ENCODE data around the gene MT1E. TPM values are rescaled to one million over a fixed set of nuclear protein-coding genes. Genes with fewer than 3 reads are reported as not detected.

The MT1E gene
- total RNA-seq, 1 experiment from 2014 or later = 25.9 TPM

DNA sequence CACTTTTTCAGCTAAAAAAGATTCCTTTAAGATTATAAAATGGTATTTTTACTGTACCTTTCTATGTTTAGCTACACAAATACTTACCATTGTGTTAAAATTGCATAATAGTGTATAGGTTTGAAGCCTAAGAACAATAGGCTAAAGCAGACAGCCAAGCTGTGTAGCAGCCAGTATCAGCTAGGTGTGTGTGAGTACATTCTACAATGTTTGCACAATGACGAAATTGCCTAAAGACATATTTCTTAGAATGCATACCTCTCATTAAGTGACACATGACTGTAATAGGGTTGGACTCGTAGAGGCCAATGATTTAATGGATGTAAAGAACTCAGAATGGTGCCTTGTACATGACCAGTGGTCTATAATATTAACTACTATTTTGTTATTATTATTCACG, 24.2 kb downstream of the MT1E start:
- Histone ChIP-seq H3K23ac (ENCODE audit: insufficient read length, low read depth, low read length) (no peak overlapping the region), H2BK20ac (ENCODE audit: low read depth, low read length, poor library complexity, severe bottlenecking) (no peak overlapping the region), H2AK5ac (ENCODE audit: insufficient read length, low read length) (no peak overlapping the region), H3K4ac (ENCODE audit: low read depth, low read length) (no peak overlapping the region), H3K4me2 (ENCODE audit: insufficient read depth, insufficient read length, low read length) (no peak overlapping the region), H2BK15ac (ENCODE audit: low read depth, low read length) (no peak overlapping the region), H3K79me1 (ENCODE audit: insufficient read depth, low read depth, low read length, poor library complexity, severe bottlenecking) (no peaks in the 10 kb centered on the region), H3T11ph (ENCODE audit: low read length) (no peak overlapping the region), H3K56ac (ENCODE audit: insufficient read length, low read depth, low read length) (no peak overlapping the region), H3K14ac (ENCODE audit: insufficient read depth, low read length) (no peak overlapping the region), H4K5ac (ENCODE audit: insufficient read length, low read depth, low read length) (no peak overlapping the region), H2BK120ac (ENCODE audit: low read depth, low read length, poor library complexity, severe bottlenecking) (no peak overlapping the region), H2BK5ac (ENCODE audit: insufficient read length, low read length) (no peak overlapping the region), H3K9me3 (ENCODE audit: control insufficient read depth, low read depth, low read length) (no peaks in the 10 kb centered on the region), H3K79me2 (ENCODE audit: insufficient read depth, low read length) (no peaks in the 10 kb centered on the region), H3K9ac (ENCODE audit: extremely low read depth, insufficient read length, low read length) (no peak overlapping the region), H2BK12ac (ENCODE audit: insufficient read length, low read depth, low read length) (no peak overlapping the region), H4K91ac (ENCODE audit: insufficient read length, low read depth, low read length) (no peak overlapping the region), H3K4me1 (ENCODE audit: insufficient read depth, low read length) (no peaks in the 10 kb centered on the region), H3K27me3 (ENCODE audit: insufficient read depth, low read length) (peaks cover 26% of the 10 kb centered on the region; the same call in 1 of the 2 replicates), H4K20me1 (ENCODE audit: control insufficient read depth, insufficient read depth, insufficient read length) (no peaks in the 10 kb centered on the region), H3K27ac (ENCODE audit: insufficient read length, low read depth, low read length) (no peak overlapping the region), H3K18ac (ENCODE audit: insufficient read length, low read depth, low read length) (no peak overlapping the region), H2AFZ (ENCODE audit: low read length) (no peak overlapping the region), H3K23me2 (ENCODE audit: insufficient read length, low read depth, low read length, poor library complexity, severe bottlenecking) (no peaks in the 10 kb centered on the region), H4K8ac (replicated peaks; ENCODE audit: insufficient read length, low read depth, low read length) (no peak overlapping the region)
- Mint-ChIP-seq H3K9me3 (no peaks in the 10 kb centered on the region), H3K27me3 (ENCODE audit: low read depth) (peaks cover 89% of the 10 kb centered on the region), H3K27ac (no peak overlapping the region), H3K4me3 (no peak overlapping the region), H3K36me3 (ENCODE audit: insufficient read depth in 1 of 3, low read depth in 3 of 3) (no peaks in the 10 kb centered on the region), H3K4me1 (peaks cover 2 to 12% of the 10 kb centered on the region in 2 experiments; a peak in 2 of 4 replicates)
- DNase-seq = no peak
- no peak for TF ChIP-seq CTCF (conservative IDR thresholded peaks at IDR 0.05)
- WGBS (ENCODE audit: extremely low coverage, insufficient read length, low lambda C conversion rate) = no CpG with 5 or more reads among the region's 3 CpGs

All from H9 (cell line).